SK-N-DZ (cell line): Measurements from ENCODE around the gene TAF8.
A peak's percentile ranks its signal among the peaks of the same experiment; 100 is the strongest.

Source experiments
- DNase-seq: peaks from one replicate; pipeline ENCODE4 v3.0.0-alpha.2; 2015; ENCODE audit warnings: low spot score

Gene TAF8

GRCh38 chr6:42095776-42096541, 45.6 kb downstream of the TAF8 start:
- DNase-seq: no peak

DNA sequence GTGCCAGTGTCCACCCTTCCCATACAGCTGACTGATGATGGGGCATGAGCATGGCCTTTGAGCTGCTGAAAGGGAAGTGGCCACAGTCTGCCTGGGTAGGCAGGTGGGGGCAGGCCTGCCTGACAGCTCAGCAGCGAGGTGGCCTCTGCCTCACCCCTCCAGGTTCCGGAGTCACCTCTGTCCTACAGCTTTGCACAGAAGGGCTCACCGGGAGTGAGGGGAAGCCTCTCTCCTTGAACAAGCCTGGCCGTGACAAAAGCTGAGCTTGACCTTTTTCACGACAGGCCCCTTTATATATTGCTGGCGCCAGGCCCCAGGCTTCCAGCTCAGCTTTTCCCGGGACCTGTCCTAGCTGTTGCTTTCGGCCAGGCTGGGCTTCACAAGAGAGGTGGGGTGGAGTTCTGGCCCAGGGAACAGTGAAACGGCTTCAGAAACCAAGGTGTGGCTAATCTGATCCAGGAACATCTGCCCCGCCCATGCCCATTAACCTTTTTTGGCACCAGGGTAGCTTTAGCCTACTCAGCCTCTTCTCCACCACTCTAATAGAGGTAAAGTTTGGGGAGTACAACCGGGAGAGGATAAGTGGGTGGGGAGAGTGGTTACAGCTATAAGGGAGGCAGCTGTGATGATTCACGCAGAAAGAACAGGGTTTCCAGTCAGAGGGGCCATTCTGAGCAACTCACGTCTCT, 49.2 kb downstream of the TAF8 start:
- DNase-seq: no peak

DNA sequence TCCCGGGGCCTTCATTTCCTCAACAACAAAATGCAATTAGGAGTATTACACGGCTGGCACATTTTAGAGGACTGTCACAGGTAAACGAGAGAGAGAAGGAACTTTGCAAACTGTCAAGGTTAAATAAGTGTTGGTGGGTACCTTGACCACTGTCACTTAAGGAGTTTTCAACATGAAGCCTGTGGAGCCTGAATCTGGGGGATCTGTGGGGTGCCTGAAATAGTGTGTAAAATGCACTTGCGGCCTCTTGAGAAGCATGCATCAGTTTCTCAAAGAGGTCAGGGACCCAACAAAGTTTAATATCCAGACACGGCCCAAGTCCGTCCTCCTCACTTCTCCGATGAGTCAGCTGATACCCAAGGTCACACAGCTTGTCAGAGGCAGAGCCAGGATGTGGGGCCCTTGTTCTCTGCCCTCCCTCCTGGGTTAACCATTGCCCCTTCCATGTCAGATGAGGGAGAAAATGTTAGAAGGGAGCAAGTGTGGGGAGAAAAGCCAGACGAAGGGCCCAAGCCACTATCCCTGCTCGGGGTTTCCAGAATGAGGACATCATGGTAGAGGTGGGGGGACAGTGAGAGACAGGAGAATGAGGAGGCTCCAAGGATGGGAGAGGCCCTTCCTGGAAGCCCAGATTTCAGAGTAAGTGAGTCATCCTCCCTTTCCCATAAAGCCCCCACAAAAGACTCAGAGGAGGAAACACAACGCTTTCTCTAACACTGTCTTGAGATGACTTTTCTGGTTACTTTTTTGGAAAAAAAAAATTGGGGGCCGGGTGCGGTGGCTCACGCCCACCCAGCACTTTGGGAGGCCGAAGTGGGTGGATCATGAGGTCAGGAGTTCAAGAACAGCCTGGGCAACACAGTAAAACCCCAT, 49.9 kb downstream of the TAF8 start:
- no peak for DNase-seq

- no peak for DNase-seq
Measured at GRCh38 chr6:42101186-42101657, 50.9 kb downstream of the TAF8 start.

- DNase-seq: no peak
Measured at GRCh38 chr6:42103216-42103615, 52.9 kb downstream of the TAF8 start.

- DNase-seq: no peak
Measured at GRCh38 chr6:42103753-42104094, 53.4 kb downstream of the TAF8 start.

- peak; percentile 80 for DNase-seq
Measured at GRCh38 chr6:42104095-42104803, 53.9 kb downstream of the TAF8 start.

GRCh38 chr6:42104804-42105125, 54.4 kb downstream of the TAF8 start:
- no peak for DNase-seq

DNA sequence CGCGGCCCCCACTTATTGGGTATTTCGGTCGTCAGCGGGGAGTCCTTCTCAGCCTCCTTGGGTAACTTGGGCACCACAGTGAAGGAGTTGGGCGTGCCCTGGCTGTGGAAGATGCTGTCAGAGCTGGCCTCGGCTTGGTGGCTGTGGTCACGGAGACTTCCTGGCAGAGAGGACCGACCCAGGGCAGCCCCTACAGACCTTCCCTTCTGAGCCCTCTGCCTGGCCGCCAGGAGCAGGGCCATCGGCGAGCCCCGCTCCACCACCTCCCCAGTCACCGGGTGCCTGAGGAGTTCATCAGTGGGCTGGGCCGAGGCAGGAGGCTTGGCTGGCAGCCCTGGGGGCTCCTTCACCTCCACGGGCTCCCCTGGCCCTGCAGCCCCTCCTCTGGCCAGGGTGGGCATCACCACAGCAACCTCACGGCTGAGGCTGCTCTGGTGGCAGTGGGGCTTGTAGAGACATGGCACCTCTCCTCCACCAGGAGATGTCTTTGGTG, 54.9 kb downstream of the TAF8 start:
- DNase-seq: no peak

GRCh38 chr6:42105709-42106108, 55.4 kb downstream of the TAF8 start:
- DNase-seq: no peak

GRCh38 chr6:42106112-42107023, 56.0 kb downstream of the TAF8 start:
- no peak for DNase-seq

DNA sequence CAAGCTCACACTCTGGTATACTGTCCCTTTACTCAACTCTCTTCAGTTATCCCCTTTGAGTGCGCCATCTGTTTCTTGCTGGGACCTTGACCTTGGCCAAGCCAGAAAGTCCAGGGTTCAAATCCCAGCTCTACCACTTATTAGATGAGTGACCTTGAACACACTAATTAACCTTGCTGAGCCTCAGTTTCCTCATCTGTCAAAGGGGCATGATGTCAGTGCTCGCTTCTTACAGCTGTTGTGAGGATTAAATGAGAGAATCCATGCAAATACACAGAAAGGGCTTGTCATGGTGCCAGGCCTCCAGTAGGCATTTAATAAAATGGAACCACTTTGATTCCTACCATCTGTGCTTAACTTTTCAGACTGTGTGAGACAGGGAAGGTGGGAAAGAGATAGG, 57.7 kb downstream of the TAF8 start:
- no peak for DNase-seq

DNA sequence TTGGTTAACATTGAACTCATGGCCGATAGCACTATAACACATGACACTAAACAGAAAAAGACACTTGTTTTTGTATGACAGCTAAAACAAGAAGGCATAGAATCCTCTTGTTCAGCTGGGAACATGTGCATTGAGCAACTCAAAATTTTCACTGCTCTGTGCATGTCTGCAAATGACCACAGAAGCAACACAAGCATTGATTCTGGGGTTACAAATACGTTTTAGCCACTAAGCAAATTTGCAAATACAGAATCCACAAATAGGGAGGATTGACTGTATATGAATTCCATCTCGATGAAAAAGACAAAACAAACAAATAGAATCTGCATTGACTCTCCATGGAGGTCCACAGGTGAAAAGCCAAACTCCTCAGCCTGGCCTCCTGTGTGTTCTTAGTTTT, 60.4 kb downstream of the TAF8 start:
- no peak for DNase-seq

DNA sequence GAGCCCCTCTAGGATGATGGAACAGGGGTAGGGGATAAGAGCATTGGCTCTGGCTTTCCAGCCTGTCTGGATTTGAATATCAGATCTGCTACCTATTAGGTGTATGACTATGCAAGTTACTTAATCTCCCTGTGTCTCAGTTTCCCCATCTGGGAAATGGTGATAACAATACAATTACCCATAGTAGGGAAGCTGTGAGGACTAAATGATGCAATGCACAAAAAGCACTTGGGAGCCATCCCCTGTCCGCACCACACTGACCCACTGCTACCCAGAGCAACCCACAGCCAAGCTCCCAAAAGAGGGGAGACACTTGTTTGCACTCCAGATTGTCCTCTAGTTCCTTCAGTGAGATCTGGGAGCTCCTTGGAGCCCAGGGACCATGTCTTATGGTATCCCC, 62.0 kb downstream of the TAF8 start:
- no peak for DNase-seq

DNA sequence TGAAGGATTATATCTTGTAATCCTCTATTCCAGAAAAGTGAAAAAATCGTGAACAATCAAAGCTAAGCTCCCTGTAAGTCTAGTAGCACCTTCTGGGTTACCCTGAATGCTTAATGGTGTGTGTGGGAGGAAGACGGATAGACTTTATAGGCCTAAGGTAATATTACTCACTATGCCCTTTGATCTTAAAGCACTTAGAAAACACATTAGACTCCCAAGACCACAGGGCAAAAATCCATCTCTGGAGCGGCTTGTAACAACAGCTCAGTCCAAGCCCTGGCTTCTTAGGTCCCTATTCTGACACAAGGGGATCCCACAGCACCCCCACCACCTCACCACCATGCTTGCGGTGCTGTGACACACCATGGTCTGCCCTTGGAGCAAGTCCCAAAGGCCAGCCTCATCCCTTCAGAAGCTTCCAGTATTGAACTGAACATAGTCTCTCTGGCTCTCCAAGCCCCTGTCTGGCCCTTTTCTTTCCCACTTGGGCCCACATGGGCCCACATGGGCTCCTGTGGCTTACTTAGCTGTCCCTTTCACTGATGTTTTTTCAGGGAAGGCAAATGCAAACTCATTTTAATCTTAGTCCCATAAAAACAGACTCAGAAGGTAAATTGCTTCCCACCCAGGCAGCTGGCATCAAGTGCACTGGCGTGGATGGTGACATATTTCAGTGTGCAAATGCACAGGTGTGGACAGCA, 63.8 kb downstream of the TAF8 start:
- DNase-seq: no peak

DNA sequence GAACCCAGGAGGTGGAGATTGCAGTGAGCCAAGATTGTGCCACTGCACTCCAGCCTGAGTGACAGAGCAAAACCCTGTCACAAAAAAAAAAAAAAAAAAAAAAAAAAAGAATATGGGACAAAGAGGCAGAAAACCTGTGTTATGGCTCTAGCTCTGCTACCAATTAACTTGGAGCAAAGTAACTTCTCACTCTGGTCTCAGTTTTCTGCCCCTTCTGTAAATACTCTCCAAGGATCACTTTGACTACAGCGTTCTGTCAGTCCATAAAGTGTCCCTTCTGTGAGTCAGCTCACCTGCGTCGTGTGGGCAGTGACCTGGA, 67.5 kb downstream of the TAF8 start:
- no peak for DNase-seq

DNA sequence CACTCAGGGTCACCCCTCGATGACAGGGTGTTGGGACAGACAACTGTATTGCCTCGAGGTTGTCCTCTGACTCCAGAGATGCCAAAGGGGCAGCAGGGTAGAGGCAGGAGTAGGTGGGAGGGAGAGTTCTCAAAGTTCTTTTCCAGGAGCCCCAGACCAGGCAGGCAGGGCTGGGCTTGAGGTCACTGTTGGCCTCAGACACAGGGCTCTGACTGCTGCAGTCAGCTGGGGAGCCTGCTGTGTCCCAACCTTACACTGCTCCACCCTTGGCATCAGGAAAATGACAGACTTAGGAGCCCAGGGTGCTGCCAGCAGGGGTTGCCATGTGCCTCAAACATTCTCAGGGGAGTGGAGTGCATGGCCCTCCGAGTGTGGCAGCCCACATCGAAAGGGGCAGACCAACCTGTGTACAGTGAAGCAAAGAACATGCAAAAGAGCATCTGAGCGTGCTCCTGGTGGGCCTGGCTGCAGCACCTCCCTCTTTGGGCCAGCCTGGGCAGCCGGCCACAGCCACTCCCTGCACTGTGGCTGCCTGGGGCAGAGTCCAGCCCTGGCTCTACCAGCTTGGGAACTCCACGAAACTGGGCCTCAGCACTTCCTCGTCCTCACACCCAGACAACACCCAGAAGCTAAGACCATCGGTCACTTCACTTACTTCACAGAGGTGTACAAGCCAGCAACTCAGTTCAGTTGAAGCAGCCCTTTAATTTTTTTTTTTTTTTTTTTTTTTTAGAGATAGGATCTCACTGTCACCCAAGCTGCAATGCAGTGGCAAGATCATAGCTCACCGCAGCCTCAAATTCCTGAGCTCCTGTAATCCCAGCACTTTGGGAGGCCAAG, 68.1 kb downstream of the TAF8 start:
- no peak for DNase-seq

DNA sequence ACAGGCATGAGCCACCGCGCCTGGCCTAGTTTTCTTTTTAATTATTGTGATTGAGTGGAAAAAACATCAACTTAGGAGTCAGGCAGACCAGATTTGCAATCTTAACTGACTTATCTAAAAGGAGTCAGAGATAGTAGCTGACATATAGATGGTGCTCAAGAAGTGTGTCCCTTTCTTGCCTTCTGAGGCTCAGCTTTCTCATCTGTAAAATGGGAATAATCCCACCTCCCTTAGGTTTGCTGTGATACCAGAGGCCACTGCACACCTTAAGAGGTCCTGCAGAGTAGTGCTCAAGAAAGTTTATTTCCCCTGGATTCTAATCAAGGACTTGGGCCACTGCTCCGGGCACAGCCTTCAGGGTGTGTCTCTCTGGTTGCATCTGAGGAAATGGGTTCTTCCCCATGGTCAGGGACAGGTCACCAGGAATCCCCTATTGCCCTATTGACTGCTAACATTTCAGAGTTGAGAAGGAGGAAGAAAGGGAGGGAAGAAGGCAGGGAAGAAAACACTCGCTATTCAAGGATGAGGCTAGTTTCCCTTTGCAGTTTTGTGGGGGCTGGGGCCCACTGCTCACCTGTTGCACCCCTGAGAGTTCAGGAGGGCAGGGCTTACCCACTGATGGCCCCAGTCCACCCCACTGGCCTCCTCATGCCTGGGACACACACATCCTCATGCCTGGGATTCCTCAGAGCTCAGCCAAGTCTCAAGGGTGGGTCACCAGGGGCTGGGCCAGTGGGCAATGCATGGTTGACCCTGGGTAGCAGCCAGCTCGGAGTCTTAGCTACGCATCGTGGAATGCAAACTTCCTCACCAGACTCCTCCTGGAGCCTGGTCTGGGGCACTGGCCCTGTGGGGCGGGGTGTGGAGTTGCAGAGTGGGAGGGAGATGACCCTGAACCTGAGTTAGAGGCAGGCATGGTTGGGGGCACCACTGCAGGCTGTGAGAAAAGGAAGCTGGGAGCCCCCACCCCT, 70.9 kb downstream of the TAF8 start:
- DNase-seq: no peak
